Fibroblast of the conjunctiva (primary cell): Measurements from ENCODE around the gene ADCY10.
"Not testable (repeated sequence)": the region's sequence is repeated elsewhere in the genome, so short reads cannot be mapped to it uniquely, and the experiment has no call there.

Experiments
- DNase-seq: peaks from one replicate; pipeline ENCODE4 v3.0.0-alpha.2; 2010; ENCODE audit warnings: low read depth

The ADCY10 gene

DNA sequence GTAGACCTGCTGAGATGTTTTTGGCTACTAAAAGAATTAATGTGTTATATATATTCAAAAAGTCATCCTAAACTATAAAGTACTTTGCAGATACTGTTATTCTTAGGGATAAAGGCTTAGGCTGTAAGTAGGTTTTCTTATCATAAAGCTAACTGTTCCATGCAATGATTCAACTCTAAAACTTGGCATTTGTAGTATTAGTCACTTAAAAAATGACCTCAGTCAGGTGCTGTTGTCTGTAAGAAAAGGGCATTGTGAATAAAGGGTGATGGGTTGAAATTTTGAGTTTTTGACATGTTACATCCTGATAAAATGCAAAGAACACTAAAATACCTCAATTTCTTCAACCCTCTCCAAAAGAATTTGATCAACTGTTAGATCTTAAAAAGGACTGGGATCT is 32.9 kb downstream of the ADCY10 start:
- no peak for DNase-seq

DNA sequence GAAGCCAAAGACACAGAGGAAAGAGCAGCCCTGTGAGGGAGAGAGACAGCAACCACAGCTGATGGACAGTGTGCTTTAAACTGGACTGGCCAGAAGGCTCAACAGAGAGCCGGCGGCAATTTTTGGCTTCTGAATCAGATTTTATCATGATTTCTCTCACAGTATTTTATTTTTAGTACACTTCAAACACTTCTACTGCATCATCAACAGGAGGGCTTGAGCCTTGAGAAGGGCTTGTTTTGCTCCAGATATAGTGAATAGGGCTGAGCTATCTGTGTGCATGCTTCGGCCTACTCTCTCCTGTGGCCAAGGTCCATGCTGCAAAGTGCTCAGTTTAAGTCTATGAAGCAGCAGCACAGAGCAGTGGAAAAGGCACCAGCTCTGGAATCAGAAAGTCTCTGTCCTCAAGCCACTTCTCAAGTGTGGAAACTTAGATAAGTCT is 33.3 kb downstream of the ADCY10 start:
- no peak for DNase-seq

DNA sequence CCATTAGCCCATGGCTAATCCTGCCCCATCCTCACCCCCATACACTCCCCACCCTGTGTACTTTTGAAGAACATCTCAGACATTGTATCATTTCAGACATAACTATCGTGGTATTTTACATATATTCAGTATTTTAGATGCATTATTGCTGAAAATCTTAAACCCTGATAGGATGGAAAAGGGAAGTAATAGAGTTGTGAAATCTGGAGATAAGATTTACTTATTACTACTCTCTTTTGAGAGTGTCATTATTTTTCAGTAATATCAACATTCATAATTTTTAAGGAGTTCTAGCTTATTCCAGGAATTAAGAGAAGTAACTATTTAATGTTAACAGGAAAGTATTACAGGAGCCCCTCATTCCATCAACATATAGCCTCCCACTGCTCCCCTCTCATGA is 34.4 kb downstream of the ADCY10 start:
- DNase-seq: no peak

DNA sequence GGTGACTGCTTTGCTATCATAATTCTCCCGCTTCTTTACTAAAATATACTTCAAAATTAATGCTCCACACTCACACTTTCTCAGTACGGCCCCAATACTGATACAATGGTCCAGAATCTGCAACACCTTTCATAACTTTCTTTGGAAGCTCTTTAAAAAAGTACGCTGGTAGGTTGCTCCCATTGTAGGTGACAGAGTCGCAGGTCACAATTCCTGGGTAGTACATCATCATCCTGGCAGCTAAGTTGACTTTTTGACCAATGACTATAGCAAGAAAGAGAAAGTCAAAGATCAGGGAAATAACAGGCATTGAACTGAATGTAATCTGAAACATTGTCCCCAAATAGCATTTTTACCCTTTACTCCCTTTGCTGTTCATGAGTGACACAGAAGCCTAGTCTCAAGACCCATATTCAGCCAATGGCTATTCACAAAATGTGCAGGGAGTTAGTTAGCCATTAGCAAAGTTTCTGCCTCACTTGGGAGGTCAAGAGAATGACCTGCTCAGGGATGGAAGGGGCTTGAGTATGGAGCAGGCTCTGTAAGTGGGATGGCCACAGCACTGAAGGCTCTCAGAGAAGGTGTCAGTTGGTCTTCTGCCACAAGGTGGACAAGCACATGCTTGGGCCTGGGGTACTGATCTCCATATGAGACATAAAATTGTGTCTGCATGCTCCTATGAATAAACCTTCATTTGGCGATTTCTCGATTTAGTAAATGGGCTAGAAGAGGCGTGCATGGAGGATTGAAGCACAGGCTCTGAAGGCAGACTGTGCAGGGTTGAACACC is 35.4 kb downstream of the ADCY10 start:
- DNase-seq: no peak

DNA sequence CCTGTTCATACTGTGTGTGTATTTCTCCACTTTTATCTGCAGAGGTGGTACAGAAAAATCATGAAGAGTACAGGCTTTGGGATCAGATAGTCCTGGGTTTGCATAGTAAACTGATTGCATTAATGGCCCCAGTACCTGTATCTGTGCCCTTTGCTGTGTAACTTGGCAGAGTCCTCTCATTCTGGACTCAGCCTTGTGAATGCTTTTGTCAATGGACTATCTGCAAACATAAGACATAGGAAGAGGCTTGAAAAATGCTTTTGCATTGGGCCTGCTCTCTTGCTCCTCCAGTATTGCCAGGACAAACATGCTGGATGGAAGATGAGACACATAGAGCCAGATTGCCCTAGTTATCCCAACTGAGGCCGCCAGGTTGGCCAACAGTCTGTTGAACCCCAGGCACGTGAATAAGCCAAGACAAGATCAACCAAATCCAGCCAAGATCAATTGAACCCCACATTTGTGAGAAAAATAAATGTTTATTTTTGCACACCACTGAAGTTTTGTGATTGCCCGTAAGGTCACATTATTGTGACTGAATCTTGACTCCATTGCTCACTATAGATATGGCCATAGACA is 37.2 kb downstream of the ADCY10 start:
- no peak for DNase-seq

DNA sequence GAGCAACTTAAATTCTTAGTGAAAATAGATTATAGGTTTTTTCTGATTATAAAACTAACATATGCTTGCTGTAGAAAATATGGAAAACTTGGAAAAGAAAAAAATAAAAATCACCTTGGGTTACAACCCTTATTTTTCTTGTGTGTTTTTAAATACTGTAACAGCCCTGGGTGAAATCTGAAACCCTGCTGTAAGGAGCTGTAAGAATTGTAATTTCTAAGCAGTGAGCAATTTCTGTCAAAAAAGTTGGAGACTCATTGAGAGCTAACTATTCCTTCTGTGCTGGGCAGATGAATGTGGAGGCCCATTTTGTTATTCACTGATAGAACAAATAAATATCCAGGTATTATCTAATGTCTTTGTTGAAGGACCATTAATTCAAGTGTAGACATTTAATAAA is 42.6 kb downstream of the ADCY10 start:
- DNase-seq: peak; percentile 5

DNA sequence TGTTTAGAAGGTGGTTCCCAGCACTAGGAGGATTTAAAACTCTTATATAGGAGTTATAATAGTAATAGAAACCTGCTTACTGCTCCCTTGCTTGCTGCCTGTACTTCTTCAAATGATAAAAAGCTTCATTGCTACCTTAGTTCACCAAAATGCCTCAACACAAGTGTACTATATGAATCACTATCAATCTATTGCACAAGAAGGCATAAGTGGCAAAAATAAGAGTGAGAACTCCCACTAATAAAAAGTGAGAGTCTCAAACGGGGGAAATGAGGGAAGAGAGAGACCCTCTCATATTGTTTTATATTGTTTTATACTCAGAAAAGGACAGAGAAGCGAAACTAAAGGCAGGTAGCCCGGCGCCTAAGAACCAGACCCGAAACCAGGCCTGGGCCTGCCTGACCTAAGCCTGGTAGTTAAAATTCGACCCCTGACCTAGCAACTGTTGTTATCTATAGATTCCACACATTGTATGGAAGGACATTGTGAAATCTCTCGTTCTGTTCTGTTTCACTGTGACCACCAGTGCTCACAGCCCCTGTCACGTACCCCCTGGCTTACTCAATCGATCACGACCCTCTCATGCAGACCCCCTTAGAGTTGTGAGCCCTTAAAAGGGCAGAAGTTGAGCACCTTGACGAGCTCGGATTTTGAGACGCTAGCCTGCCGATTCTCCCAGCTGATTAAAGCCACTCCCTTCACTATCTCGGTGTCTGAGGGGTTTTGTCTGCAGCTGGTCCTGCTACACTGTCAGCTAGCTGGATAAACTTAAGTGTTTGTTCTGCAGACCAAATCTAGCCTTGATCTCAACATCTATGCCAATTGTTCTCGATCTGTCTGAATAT is 44.6 kb downstream of the ADCY10 start:
- not testable (repeated sequence) for DNase-seq

DNA sequence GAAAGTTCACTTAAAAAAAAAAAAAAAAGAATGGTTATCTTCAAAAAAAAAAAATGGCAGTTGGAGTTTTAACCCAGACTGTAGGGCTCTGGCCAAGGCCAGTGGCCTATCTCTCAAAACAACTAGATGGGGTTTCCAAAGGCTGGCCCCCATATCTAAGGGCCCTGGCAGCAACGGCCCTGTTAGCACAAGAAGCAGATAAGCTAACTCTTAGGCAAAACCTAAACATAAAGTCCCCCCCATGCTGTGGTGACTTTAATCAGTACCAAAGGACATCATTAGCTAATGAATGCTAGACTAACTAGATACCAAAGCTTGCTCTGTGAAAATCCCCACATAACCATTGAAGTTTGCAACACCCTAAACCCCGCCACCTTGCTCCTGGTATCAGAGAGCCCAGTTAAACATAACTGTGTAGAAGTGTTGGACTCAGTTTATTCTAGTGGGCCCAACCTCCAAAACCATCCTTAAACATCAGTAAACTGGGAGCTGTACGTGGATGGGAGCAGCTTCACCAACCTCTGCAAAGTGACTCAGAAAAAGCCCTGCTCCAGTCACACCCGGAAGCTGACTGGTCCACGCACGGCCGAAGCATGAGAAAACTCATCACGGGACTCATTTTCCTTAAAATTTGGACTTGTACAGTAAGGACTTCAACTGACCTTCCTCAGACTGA is 47.1 kb downstream of the ADCY10 start:
- not testable (repeated sequence) for DNase-seq

DNA sequence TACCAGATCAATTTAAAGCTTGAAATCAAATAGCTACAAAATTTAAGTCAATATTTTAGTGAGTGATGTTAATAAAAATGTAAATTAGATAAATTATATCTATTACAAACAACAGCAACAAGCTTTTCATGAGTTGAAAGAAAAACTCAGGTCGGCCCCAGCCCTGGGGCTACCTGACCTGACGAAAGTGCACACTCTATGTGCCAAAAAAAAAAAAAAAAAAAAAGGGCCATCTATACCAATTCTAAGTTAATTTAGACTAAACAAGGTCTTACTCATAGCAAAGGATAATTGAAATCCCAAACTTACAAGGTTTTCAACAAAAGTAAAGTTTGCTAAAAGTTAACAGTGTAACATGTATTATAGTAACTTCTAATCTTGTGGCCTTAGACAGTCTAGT is 47.6 kb downstream of the ADCY10 start:
- DNase-seq: not testable (repeated sequence)

DNA sequence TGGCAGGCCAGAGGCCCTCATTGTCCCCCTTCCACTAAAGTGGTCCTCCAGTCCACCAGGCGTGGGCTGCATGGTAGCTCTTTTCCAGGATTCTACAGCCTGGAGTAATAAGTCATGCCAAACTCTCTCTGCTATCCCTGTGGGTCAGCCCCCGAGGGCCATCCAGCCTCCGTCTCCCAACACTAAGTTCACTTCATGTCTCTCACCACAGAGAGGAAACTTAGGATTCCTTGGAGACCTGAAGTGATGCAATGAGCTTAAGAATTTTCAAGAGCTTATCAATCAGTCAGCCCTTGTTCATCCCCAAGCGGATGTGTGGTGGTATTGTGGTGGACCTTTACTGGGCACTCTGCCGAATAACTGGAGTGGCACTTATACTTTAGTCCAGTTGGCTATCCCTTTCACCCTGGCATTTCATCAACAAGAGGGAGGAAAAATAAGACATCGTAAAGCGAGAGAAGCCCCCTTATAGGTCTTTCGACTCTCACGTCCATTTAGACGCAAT is 48.1 kb downstream of the ADCY10 start:
- DNase-seq: not testable (repeated sequence)

DNA sequence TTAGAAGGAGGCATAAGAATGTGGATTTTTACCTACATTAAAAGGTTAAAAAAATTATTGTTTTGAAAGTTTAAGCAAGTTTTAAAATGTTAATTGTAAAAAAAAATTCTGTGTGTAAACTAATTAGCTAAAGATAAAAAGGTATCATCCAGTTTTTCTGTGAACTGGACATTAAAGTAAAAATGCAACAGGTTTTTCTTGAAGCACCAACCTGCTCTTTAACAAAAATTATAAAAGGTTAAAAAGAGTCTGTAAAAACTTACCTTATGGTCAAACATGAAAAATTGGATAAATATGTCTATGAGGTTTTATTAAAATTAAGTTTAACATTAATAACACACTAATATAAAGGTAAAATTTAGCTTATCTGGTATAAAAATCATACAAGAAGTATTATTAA is 48.7 kb downstream of the ADCY10 start:
- not testable (repeated sequence) for DNase-seq

DNA sequence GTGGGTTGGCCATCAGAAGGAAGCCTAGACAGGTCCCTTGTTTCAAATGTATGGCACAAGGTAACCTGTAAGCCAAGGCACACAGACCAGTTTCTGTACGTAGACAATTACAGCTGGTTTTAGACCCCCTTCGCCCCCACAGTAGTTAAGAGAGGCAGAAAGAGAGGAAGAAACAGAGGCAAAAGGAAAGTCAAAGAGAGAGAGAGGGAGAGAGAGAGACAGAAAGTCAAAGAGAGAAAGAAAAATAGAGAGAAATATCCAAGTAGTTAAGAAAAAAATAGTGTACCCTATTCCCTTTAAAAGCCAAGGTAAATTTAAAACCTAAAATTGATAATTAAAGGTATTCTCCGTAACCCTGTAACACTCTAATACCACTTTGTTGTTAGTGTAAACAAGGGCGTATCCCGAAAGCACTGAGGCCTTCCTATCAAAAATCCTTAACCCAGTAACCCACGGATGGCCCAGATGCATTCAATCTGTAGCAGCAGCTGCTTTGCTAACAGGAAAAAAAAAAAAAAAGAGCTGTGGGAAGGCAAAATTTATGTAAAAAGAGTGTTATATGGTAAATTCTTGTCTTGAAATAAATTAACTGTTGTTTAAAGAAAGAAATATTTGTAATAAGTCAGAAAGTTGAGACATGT is 49.4 kb downstream of the ADCY10 start:
- no peak for DNase-seq

DNA sequence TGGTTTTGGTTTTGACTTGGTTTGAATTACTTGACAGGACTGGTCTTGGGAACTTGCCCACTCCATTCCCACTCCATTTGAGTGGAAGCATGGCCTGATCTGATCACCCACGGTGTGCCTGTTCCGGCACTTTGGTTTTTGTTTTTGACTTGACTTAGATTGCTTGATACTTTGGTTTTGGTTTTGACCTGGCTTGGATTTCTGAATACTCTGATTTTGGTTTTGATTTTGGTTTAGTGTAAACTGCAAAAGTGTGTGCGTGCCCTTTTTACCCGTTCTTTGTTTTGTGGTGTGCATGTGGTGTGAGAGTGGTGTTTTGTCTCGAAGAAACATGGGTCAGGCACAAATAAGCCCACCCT is 50.0 kb downstream of the ADCY10 start:
- no peak for DNase-seq

DNA sequence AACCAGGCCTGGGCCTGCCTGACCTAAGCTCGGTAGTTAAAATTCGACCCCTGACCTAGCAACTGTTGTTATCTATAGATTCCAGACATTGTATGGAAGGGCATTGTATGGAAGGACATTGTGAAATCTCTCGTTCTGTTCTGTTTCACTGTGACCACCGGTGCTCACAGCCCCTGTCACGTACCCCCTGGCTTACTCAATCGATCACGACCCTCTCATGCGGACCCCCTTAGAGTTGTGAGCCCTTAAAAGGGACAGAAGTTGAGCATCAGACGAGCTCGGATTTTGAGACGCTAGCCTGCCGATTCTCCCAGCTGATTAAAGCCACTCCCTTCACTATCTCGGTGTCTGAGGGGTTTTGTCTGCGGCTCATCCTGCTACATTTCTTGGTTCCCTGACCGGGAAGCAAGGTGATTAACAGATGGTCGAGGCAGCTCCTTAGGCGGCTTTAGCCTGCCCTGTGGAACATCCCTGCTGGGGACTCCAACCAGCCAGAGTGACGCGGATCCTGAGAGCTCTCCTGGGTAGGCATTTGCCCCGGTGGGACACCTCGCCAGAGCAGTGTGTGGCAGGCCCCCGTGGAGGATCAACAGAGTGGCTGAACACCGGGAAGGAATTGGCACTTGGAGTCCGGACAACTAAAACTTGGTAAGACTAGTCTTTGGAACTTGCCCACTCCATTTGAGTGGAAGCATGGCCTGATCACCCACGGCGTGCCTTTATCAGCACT is 50.6 kb downstream of the ADCY10 start:
- DNase-seq: not testable (repeated sequence)

DNA sequence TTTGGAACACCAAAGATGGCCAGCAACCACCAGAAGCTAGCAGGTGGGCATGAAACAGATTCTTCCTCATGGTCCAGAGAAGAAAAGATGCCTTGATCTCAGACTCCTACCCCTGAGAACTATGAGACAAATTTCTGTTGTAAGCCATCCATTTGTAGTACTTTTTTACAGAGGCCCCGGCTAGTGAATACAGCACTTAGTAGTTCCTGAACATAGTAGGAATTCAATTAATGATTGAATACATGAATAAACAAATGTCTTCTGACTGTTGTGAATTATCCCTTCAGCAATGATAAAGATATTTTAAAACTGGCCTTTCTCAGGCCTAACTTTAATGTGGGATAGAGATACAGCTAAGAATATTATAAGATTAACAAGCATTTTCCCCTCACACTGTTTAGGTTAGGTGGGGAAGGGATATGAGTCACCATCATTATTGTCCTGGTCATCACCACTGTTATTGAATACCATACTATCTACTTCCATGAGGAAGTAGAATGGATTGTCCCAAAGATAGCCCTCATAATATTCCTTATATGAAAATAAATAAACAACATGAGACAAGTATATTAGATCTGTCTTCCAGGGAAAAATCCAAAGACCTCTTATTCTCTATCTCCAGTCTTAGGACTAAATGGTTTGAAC is 51.4 kb downstream of the ADCY10 start:
- DNase-seq: no peak

DNA sequence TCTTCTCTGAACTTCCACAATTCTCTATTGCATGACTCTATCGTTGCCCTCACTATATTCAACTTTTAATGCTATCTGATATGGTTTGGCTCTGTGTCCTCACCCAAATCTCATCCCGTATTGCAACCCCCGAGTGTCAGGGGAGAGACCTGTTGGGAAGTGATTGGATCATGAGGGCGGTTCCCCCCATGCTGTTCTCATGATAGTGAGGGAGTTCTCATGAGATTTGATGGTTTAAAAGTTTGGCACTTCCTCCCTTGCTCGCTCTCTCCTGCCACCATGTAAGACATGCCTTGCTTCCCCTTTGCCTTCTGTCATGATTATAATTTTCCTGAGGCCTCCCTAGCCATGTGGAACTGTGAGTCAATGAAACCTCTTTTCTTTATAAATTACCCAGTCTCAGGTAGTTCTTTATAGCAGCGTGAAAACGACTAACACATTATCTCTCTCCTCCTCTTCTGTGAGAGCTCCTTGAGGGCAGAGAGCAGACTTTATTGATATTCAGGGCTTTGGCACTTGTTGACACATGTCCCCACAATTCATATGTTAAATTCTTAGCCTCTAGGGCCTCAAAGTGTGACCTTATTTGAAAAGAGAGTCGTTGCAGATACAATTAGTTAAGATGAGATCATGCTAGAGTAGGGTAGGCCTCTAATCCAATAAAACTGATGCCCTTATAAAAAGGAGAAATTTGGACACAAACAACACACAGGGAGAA is 52.1 kb downstream of the ADCY10 start:
- DNase-seq: no peak

DNA sequence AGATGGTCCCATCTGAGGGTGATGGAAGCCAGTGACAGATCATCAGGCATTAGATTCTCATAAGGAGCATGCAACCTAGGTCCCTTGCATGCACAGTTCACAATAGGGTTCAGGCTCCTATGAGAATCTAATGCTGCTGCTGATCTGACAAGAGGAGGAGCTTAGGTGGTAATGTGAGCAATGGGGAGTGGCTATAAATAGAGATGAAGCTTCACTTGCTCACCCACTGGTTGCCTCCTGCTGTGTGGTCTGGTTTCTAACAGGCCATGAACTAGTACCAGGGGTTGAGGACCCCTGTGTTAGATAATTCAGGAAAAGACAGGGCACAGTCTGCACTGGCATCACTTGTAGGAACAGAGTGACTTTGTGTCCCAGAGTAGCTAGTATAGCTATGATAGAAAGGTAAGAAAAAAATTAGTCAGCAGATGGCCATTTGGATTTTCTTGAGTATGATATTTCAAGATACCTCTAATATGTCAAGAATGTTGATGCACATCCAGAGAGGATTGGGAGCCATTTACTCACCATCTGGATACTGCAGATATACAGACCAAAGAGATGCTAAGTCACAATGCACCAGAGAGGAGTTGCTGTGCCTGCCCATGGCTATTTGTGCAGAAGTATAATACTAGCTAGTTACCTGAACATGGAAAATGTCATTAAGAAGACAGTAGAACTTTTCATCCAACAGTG is 53.6 kb downstream of the ADCY10 start:
- DNase-seq: no peak

DNA sequence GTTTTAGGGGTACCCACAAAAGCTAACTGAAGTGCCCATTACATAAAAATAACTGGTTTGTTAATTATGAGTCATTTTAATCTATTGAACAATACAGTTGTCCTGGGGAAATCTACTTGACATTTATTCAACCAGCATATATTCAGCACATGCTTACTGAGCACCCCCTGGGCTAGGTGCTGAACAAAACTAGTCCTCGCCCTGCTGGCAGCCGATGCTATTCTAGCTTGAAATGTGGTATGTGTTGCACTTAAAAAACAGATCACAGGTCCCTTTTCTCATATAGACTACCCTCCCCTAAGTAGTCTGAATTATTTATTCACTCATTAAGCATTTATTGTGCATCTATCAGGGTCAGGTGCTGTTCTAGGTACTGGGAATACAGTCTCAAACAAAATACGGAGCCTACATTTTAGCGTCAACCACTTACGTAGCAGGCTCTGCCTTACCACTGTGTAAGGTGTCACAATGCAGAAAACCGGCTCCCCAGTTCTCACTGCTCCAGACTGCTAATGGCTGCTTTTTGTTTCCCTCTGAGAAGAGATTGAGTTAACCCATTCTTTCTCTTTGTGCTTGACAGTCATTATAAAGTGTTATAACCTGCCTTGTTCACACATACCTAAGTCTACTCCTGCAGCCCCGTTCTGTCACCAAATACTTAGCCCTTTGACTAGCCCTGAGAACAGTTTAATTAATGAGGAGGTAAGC is 57.1 kb downstream of the ADCY10 start:
- DNase-seq: no peak

DNA sequence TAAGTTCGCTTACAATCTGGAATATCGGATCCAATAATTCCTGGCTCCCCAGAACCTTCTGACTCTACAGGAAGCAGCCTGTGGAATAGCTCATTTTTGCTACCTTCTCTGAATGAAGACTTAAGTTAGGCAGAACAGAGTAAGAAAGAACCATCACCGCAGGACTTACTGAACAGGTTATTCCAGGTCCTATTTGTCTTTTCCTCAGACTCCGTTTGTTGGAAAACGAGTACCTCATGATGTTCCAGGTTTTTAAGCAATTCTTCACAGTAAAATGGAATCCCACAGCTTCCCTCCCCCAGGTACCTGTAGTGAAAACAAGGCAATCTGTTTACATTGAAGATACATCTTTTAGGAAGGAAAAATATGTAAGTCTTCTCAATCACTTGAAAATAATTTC is 59.8 kb downstream of the ADCY10 start:
- no peak for DNase-seq
